SK-N-SH treated with all-trans-retinoic acid at 6 μM for 48 hours (cell line): ENCODE results near the gene USP4.
A peak's percentile ranks its signal among the peaks of the same experiment; 100 is the strongest.

Experiments
- ATAC-seq: fragments of 200-7000 bp; cut with Tn5 transposase; 3 replicates; pipeline ENCODE4 v1.9.1; 2020; ENCODE audit warnings: mild to moderate bottlenecking, moderate library complexity
- ARNTL ChIP-seq: fragments of 450-650 bp; formaldehyde crosslinking; IDR thresholded peaks from 2 replicates; pipeline ENCODE4 v1.5.0; 2020; ENCODE audit warnings: low read depth, mild to moderate bottlenecking, moderate library complexity, borderline replicate concordance
- BACH2 ChIP-seq: fragments of 250-450 bp; sonication (Bioruptor Pico); IDR thresholded peaks from 2 replicates; pipeline ENCODE4 v1.9.0; 2021; ENCODE audit warnings: mild to moderate bottlenecking, borderline replicate concordance
- CSDC2 ChIP-seq: fragments of 250-450 bp; sonication (Bioruptor Pico); IDR thresholded peaks from 2 replicates; pipeline ENCODE4 v1.5.0; 2020; ENCODE audit warnings: mild to moderate bottlenecking, moderate library complexity
- ESRRG ChIP-seq: fragments of 250-450 bp; sonication (Bioruptor Pico); IDR thresholded peaks from 2 replicates; pipeline ENCODE4 v1.6.1; 2021; ENCODE audit warnings: mild to moderate bottlenecking
- GLIS3 ChIP-seq: fragments of 250-450 bp; sonication (Bioruptor Pico); IDR thresholded peaks from 2 replicates; pipeline ENCODE4 v1.5.0; 2020; ENCODE audit warnings: mild to moderate bottlenecking, moderate library complexity
- ISL1 ChIP-seq: fragments of 250-450 bp; sonication (Bioruptor Pico); IDR thresholded peaks from 2 replicates; pipeline ENCODE4 v2.1.2; 2022; ENCODE audit warnings: mild to moderate bottlenecking, moderate library complexity
- OSR1 ChIP-seq: fragments of 250-450 bp; sonication (Bioruptor Pico); IDR thresholded peaks from 2 replicates; pipeline ENCODE4 v1.8.0; 2022; ENCODE audit warnings: moderate library complexity, mild to moderate bottlenecking, inconsistent platforms
- PPARA ChIP-seq: fragments of 250-450 bp; sonication (Bioruptor Pico); IDR thresholded peaks from 2 replicates; pipeline ENCODE4 v1.5.0; 2020; ENCODE audit warnings: mild to moderate bottlenecking, borderline replicate concordance
- RARB ChIP-seq: fragments of 250-450 bp; sonication (Bioruptor Pico); IDR thresholded peaks from 2 replicates; pipeline ENCODE4 v1.8.0; 2021; ENCODE audit warnings: mild to moderate bottlenecking, moderate library complexity
- SNAI2 ChIP-seq: fragments of 250-450 bp; sonication (Bioruptor Pico); IDR thresholded peaks from 2 replicates; pipeline ENCODE4 v1.5.0; 2020; ENCODE audit warnings: mild to moderate bottlenecking, moderate library complexity
- TCF4 ChIP-seq: fragments of 250-450 bp; sonication (Bioruptor Pico); IDR thresholded peaks from 2 replicates; pipeline ENCODE4 v1.8.0; 2021; ENCODE audit warnings: mild to moderate bottlenecking, moderate library complexity, borderline replicate concordance
- TOX ChIP-seq: fragments of 250-450 bp; sonication (Bioruptor Pico); IDR thresholded peaks from 2 replicates; pipeline ENCODE4 v1.8.0; 2021; ENCODE audit warnings: mild to moderate bottlenecking, moderate library complexity, borderline replicate concordance
- ZC3H10 ChIP-seq: fragments of 250-450 bp; sonication (Bioruptor Pico); IDR thresholded peaks from 2 replicates; pipeline ENCODE4 v1.5.1; 2021; ENCODE audit warnings: mild to moderate bottlenecking, moderate library complexity
- ZFP3 ChIP-seq: fragments of 250-450 bp; sonication (Bioruptor Pico); IDR thresholded peaks from 2 replicates; pipeline ENCODE4 v1.5.0; 2020; ENCODE audit warnings: mild to moderate bottlenecking, moderate library complexity
- ZFP30 ChIP-seq: fragments of 450-650 bp; formaldehyde crosslinking; IDR thresholded peaks from 2 replicates; pipeline ENCODE4 v1.5.0; 2022; ENCODE audit warnings: mild to moderate bottlenecking, moderate library complexity
- ZNF565 ChIP-seq: fragments of 450-650 bp; formaldehyde crosslinking; conservative IDR thresholded peaks from 2 replicates; pipeline ENCODE4 v1.5.0; 2020; ENCODE audit warnings: low read depth, mild to moderate bottlenecking, moderate library complexity
- ZNF70 ChIP-seq: fragments of 450-650 bp; formaldehyde crosslinking; IDR thresholded peaks from 2 replicates; pipeline ENCODE4 v1.5.0; 2020; ENCODE audit warnings: mild to moderate bottlenecking, moderate library complexity
- ZNF8 ChIP-seq: fragments of 450-650 bp; formaldehyde crosslinking; IDR thresholded peaks from 2 replicates; pipeline ENCODE4 v1.5.0; 2020; ENCODE audit warnings: mild to moderate bottlenecking, moderate library complexity
- TF ChIP-seq, protein P1 (sequence below): fragments of 250-450 bp; sonication (Bioruptor Pico); IDR thresholded peaks from 2 replicates; pipeline ENCODE4 v1.5.1; 2021; ENCODE audit warnings: mild to moderate bottlenecking, moderate library complexity
- TF ChIP-seq, protein P2 (sequence below): fragments of 250-450 bp; sonication (Bioruptor Pico); IDR thresholded peaks from 2 replicates; pipeline ENCODE4 v1.8.0; 2021; ENCODE audit warnings: low read depth, mild to moderate bottlenecking, moderate library complexity, borderline replicate concordance
- TF ChIP-seq, protein P3 (sequence below): fragments of 250-450 bp; sonication (Bioruptor Pico); IDR thresholded peaks from 2 replicates; pipeline ENCODE4 v1.5.1; 2020; ENCODE audit warnings: low read depth, mild to moderate bottlenecking, moderate library complexity

USP4 gene

DNA sequence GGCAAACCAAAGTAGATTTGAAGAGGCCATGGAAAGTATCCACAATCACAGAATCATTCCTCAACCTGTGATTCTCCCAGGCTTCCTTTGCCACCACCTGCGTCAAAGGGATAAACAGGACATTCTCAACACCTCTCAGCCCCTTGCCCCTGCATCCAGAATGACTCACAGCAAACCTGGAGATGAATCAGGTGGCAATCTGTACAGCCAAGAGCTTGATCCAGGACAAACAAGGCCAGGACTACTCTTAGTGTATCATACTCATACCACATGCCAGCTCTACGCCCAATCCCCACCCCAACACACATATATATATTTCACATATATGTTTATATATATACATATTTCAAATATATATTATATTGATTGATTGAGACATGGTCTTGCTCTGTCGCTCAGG is 39.3 kb downstream of the USP4 start (continued):
- TF ChIP-seq SNAI2 (CRISPR knock-in tag) (no peak), ESRRG (no peak)

DNA sequence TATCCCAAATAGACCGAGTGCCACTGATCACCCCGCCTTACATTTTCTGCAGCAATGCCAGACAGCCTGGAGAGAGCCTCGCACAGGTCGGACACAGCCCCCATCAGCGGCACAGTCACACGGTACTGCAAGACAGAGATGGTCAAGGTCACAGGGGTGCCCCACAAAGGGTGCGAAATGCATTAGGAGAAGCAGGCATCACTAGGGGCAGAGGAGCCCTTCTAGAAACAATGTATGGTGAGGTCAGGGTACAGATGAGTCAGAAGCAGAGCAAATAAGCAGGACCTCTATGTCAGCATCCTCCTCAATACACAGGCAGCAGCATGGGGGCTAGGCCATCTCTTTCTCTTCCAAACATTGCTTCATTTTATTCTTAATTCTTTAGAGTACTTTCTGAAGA is 41.3 kb downstream of the USP4 start:
- TF ChIP-seq, protein P1, sequence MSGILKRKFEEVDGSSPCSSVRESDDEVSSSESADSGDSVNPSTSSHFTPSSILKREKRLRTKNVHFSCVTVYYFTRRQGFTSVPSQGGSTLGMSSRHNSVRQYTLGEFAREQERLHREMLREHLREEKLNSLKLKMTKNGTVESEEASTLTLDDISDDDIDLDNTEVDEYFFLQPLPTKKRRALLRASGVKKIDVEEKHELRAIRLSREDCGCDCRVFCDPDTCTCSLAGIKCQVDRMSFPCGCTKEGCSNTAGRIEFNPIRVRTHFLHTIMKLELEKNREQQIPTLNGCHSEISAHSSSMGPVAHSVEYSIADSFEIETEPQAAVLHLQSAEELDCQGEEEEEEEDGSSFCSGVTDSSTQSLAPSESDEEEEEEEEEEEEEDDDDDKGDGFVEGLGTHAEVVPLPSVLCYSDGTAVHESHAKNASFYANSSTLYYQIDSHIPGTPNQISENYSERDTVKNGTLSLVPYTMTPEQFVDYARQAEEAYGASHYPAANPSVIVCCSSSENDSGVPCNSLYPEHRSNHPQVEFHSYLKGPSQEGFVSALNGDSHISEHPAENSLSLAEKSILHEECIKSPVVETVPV (CRISPR knock-in tag) = no peak
- TF ChIP-seq, protein P2, sequence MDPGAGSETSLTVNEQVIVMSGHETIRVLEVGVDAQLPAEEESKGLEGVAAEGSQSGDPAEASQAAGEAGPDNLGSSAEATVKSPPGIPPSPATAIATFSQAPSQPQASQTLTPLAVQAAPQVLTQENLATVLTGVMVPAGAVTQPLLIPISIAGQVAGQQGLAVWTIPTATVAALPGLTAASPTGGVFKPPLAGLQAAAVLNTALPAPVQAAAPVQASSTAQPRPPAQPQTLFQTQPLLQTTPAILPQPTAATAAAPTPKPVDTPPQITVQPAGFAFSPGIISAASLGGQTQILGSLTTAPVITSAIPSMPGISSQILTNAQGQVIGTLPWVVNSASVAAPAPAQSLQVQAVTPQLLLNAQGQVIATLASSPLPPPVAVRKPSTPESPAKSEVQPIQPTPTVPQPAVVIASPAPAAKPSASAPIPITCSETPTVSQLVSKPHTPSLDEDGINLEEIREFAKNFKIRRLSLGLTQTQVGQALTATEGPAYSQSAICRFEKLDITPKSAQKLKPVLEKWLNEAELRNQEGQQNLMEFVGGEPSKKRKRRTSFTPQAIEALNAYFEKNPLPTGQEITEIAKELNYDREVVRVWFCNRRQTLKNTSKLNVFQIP (CRISPR knock-in tag) = no peak
- no peak for TF ChIP-seq CSDC2 (CRISPR knock-in tag)
- no peak for TF ChIP-seq ZNF8
- TF ChIP-seq SNAI2 (CRISPR knock-in tag) = no peak
- TF ChIP-seq ESRRG = no peak
- TF ChIP-seq ISL1 (CRISPR knock-in tag) = no peak
- no peak for TF ChIP-seq ARNTL
- TF ChIP-seq GLIS3 (CRISPR knock-in tag) = no peak
- no peak for TF ChIP-seq ZNF565 (CRISPR knock-in tag)
- TF ChIP-seq ZFP30 = no peak
- no peak for TF ChIP-seq ZC3H10 (CRISPR knock-in tag)
- TF ChIP-seq PPARA (CRISPR knock-in tag) = no peak
- no peak for TF ChIP-seq TOX (CRISPR knock-in tag)
- TF ChIP-seq ZNF70 (CRISPR knock-in tag) = no peak
- TF ChIP-seq TCF4 (CRISPR knock-in tag) = no peak
- TF ChIP-seq, protein P3, sequence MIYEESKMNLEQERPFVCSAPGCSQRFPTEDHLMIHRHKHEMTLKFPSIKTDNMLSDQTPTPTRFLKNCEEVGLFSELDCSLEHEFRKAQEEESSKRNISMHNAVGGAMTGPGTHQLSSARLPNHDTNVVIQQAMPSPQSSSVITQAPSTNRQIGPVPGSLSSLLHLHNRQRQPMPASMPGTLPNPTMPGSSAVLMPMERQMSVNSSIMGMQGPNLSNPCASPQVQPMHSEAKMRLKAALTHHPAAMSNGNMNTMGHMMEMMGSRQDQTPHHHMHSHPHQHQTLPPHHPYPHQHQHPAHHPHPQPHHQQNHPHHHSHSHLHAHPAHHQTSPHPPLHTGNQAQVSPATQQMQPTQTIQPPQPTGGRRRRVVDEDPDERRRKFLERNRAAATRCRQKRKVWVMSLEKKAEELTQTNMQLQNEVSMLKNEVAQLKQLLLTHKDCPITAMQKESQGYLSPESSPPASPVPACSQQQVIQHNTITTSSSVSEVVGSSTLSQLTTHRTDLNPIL (CRISPR knock-in tag) = no peak
- TF ChIP-seq BACH2 (CRISPR knock-in tag) = no peak
- no peak for TF ChIP-seq OSR1 (CRISPR knock-in tag)

DNA sequence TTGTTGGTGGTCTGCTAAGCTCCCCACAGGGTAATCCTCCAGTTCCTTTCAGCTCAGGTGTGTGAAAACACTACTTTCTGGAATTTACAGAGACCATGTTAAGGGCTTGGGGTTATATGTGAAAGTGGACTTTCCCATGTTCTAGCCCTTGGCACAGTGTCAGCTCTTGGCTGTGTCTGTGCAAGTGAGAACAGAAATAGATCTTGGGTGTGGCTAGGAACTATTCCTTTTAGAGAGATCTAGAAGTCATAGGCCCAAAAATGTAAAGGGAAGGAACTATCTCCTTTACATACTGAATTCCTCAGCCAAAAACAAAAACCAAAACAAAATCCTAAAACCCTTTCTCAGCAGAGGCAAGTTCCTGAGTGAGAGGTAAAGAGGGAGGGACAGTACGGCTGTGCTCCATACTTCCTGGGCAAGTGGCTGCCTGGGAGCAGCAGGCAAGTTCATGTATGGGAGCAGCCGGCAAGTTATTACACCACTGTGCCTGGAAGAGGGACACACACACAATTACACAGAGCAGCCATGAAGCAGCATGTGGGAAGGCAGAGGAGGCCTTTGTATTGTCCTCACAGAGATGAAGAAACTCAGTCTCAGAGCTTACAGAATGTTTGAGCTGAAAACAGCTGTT is 43.0 kb downstream of the USP4 start:
- ATAC-seq = no peak
- TF ChIP-seq ZNF565 (CRISPR knock-in tag) = no peak
- TF ChIP-seq, protein P3 (CRISPR knock-in tag) = no peak
- TF ChIP-seq, protein P1 (CRISPR knock-in tag) = no peak
- TF ChIP-seq CSDC2 (CRISPR knock-in tag) = no peak
- TF ChIP-seq TOX (CRISPR knock-in tag) = no peak
- no peak for TF ChIP-seq TCF4 (CRISPR knock-in tag)

More for the DNA sequence above, 41.3 kb downstream of the USP4 start:
- ATAC-seq = no peak

DNA sequence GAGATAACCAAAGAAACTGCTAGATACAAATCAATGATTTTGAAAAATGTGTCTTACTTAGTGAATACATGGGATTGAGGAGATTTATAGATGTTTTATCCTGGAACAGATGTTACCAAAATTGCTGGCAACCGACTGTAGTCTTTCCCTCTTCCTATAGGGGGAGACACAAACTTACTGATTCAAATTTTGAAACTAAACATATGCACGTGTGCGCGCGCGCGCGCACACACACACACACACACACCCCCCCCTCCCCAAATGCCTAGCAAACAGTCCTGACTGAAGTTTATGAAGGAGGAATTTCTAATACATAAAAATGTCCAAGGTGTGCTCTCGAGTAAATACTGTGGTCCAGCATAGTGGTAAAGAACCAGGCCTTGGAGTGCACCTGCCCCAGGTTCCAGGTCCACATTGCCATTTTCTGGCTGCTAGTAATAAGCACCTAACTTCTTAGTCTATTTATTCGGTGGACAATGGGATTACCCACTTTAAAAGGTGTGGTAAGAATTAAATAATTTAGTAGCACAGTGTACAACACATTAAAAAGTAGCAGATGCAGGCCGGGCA is 44.3 kb downstream of the USP4 start:
- TF ChIP-seq BACH2 (CRISPR knock-in tag) (no peak), ZFP3 (no peak), ZNF70 (CRISPR knock-in tag) (no peak), TCF4 (CRISPR knock-in tag) (peak; percentile 25; the same call in 1 of the 2 replicates), RARB (no peak)
- ATAC-seq = peak; percentile 54
